OCI-LY3 (cell line): ENCODE results near the gene LCNL1.

Experiments used
- CTCF ChIP-seq: fragments of 200-600, 300-600 bp; sonication (generic); IDR thresholded peaks from 2 replicates; pipeline ENCODE4 v1.5.1; 2014; ENCODE audit warnings: antibody characterized with exemption, low read length, low read depth
- EZH2phosphoT487 ChIP-seq: fragments of 200-600 bp; shearing (Covaris generic); IDR thresholded peaks from 2 replicates; pipeline ENCODE4 v1.6.1; 2018; ENCODE audit warnings: antibody characterized with exemption, mixed run types, low read depth

GRCh38 chr9:136991993-136992818 lies 9.4 kb downstream of the LCNL1 start, which contains the start of gene PAXX:
- no peak for TF ChIP-seq EZH2phosphoT487
- no peak for TF ChIP-seq CTCF
